Mammary epithelial cell (primary cell): ENCODE results near the gene SPTB.

Source experiments
- EZH2 ChIP-seq: IDR thresholded peaks from 2 replicates; pipeline ENCODE4 v1.6.1; 2012; ENCODE audit warnings: low read length, inconsistent platforms, borderline replicate concordance
- TF ChIP-seq, protein P1 (sequence below), 2 donors: IDR thresholded peaks in 1 of 2; conservative IDR thresholded peaks in 1 of 2; 2 replicates each; pipeline ENCODE4 v1.5.1; 2011 to 2012; ENCODE audit warnings: inconsistent platforms in 2 of 2, low read length in 2 of 2, mild to moderate bottlenecking in 2 of 2, control low read depth in 1 of 2, low read depth in 1 of 2; ENCODE audit not compliant: insufficient read depth in 1 of 2; ENCODE audit errors: extremely low read depth in 1 of 2

DNA sequence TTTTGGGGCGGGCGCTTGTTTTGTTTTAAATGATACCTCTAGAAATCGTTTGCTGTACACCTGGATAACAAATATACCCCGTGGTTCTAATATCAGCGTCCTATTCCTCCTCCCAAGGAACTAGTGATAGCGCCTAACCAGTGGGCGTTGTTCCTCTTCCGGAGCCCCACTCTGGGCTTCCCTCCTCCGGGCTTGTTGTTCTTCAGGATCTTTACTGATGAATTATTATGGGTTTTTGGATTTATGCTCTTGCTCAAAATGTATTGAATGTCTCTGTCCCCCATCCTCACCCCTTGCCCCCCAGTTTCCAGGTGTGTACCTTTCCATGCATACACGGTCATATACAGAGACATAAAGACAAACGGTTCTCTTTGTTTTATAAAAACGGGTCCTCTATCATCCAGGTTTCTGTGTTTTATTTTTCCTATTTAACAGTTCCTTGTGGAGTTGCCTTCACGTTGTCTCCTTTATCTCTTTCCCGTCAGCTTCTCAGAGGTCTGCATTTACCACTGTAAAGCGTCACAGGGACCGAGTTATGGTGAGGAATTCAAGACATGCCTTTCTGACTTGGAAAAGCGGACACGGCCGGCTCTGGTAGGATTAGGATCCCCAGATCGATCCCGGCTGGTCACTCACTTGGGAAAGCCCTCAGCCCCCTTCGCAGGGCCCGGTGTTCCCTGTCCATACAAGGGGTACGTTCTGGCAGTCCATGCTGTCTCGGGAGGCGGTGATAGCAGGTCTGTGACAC is 176.1 kb downstream of the SPTB start:
- TF ChIP-seq, protein P1, sequence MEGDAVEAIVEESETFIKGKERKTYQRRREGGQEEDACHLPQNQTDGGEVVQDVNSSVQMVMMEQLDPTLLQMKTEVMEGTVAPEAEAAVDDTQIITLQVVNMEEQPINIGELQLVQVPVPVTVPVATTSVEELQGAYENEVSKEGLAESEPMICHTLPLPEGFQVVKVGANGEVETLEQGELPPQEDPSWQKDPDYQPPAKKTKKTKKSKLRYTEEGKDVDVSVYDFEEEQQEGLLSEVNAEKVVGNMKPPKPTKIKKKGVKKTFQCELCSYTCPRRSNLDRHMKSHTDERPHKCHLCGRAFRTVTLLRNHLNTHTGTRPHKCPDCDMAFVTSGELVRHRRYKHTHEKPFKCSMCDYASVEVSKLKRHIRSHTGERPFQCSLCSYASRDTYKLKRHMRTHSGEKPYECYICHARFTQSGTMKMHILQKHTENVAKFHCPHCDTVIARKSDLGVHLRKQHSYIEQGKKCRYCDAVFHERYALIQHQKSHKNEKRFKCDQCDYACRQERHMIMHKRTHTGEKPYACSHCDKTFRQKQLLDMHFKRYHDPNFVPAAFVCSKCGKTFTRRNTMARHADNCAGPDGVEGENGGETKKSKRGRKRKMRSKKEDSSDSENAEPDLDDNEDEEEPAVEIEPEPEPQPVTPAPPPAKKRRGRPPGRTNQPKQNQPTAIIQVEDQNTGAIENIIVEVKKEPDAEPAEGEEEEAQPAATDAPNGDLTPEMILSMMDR (conservative IDR thresholded peaks at IDR 0.05 in 1 of 2, IDR thresholded peaks at IDR 0.05 in 1 of 2; ENCODE audit: extremely low read depth in 1 of 2, insufficient read depth in 1 of 2, low read depth in 1 of 2, low read length in 2 of 2), result no peak
- TF ChIP-seq EZH2, result no peak
